ENCODE measurements around the gene EYA2.

Gene EYA2

GRCh38 chr20:46981184-46981583, 86.5 kb downstream of the EYA2 start:
- H3K9ac ChIP-seq (ENCODE audit: low read length) = no peak overlapping the region
- H3K4me3 ChIP-seq (ENCODE audit: low read length) = no peak overlapping the region
- no peak overlapping the region for H3K27ac ChIP-seq (ENCODE audit: low read depth, low read length)
- no peaks in the 10 kb centered on the region for H3K4me1 ChIP-seq (ENCODE audit: control insufficient read depth, insufficient read depth, low read length)
- no peaks in the 10 kb centered on the region for H3K36me3 ChIP-seq (ENCODE audit: control insufficient read depth, insufficient read depth, low read length)
- no peaks in the 10 kb centered on the region for H3K27me3 ChIP-seq (ENCODE audit: control insufficient read depth, insufficient read depth, low read length)

- Histone ChIP-seq H3K9ac (ENCODE audit: low read length) (no peak overlapping the region), H3K27ac (ENCODE audit: low read depth, low read length) (no peak overlapping the region), H3K27me3 (ENCODE audit: control insufficient read depth, insufficient read depth, low read length) (no peaks in the 10 kb centered on the region), H3K4me1 (ENCODE audit: control insufficient read depth, insufficient read depth, low read length) (no peaks in the 10 kb centered on the region), H3K36me3 (ENCODE audit: control insufficient read depth, insufficient read depth, low read length) (no peaks in the 10 kb centered on the region), H3K4me3 (ENCODE audit: low read length) (no peak overlapping the region)
Observed at GRCh38 chr20:46983466-46983865, 88.8 kb downstream of the EYA2 start.

- no peaks in the 10 kb centered on the region for H3K27me3 ChIP-seq (ENCODE audit: control insufficient read depth, insufficient read depth, low read length)
- H3K36me3 ChIP-seq (ENCODE audit: control insufficient read depth, insufficient read depth, low read length) = no peaks in the 10 kb centered on the region
- H3K4me3 ChIP-seq (ENCODE audit: low read length) = no peak overlapping the region
- no peak overlapping the region for H3K27ac ChIP-seq (ENCODE audit: low read depth, low read length)
- H3K4me1 ChIP-seq (ENCODE audit: control insufficient read depth, insufficient read depth, low read length) = no peaks in the 10 kb centered on the region
- H3K9ac ChIP-seq (ENCODE audit: low read length) = no peak overlapping the region
Observed at GRCh38 chr20:46984405-46984804, 89.8 kb downstream of the EYA2 start.

- H3K4me1 ChIP-seq (ENCODE audit: control insufficient read depth, insufficient read depth, low read length) = peaks cover under 1% of the 10 kb centered on the region
Observed at GRCh38 chr20:46985250-46985649, 90.6 kb downstream of the EYA2 start.

GRCh38 chr20:46985671-46986070, 91.0 kb downstream of the EYA2 start:
- Histone ChIP-seq H3K9ac (ENCODE audit: low read length) (no peak overlapping the region), H3K4me1 (ENCODE audit: control insufficient read depth, insufficient read depth, low read length) (peaks cover 4% of the 10 kb centered on the region), H3K27ac (ENCODE audit: low read depth, low read length) (no peak overlapping the region), H3K36me3 (ENCODE audit: control insufficient read depth, insufficient read depth, low read length) (no peaks in the 10 kb centered on the region), H3K27me3 (ENCODE audit: control insufficient read depth, insufficient read depth, low read length) (no peaks in the 10 kb centered on the region), H3K4me3 (ENCODE audit: low read length) (no peak overlapping the region)

More at GRCh38 chr20:46985250-46985649, 90.6 kb downstream of the EYA2 start:
- Histone ChIP-seq H3K27me3 (ENCODE audit: control insufficient read depth, insufficient read depth, low read length) (no peaks in the 10 kb centered on the region), H3K27ac (ENCODE audit: low read depth, low read length) (no peak overlapping the region), H3K4me3 (ENCODE audit: low read length) (no peak overlapping the region), H3K9ac (ENCODE audit: low read length) (no peak overlapping the region), H3K36me3 (ENCODE audit: control insufficient read depth, insufficient read depth, low read length) (no peaks in the 10 kb centered on the region)

GRCh38 chr20:46987001-46987400, 92.4 kb downstream of the EYA2 start:
- H3K4me3 ChIP-seq (ENCODE audit: low read length) = no peak overlapping the region
- H3K27ac ChIP-seq (ENCODE audit: low read depth, low read length) = no peak overlapping the region
- peaks cover 7% of the 10 kb centered on the region for H3K4me1 ChIP-seq (ENCODE audit: control insufficient read depth, insufficient read depth, low read length)
- no peak overlapping the region for H3K9ac ChIP-seq (ENCODE audit: low read length)
- no peaks in the 10 kb centered on the region for H3K27me3 ChIP-seq (ENCODE audit: control insufficient read depth, insufficient read depth, low read length)
- H3K36me3 ChIP-seq (ENCODE audit: control insufficient read depth, insufficient read depth, low read length) = no peaks in the 10 kb centered on the region

GRCh38 chr20:46990017-46990595, 95.5 kb downstream of the EYA2 start:
- H3K9ac ChIP-seq (ENCODE audit: low read length) = no peak overlapping the region
- H3K27me3 ChIP-seq (ENCODE audit: control insufficient read depth, insufficient read depth, low read length) = no peaks in the 10 kb centered on the region
- H3K36me3 ChIP-seq (ENCODE audit: control insufficient read depth, insufficient read depth, low read length) = no peaks in the 10 kb centered on the region
- H3K4me1 ChIP-seq (ENCODE audit: control insufficient read depth, insufficient read depth, low read length) = peaks cover 7% of the 10 kb centered on the region
- no peak overlapping the region for H3K4me3 ChIP-seq (ENCODE audit: low read length)
- H3K27ac ChIP-seq (ENCODE audit: low read depth, low read length) = no peak overlapping the region

GRCh38 chr20:46990596-46991104, 96.0 kb downstream of the EYA2 start:
- H3K4me1 ChIP-seq (ENCODE audit: control insufficient read depth, insufficient read depth, low read length) = peaks cover 7% of the 10 kb centered on the region
- no peak overlapping the region for H3K9ac ChIP-seq (ENCODE audit: low read length)
- H3K27me3 ChIP-seq (ENCODE audit: control insufficient read depth, insufficient read depth, low read length) = no peaks in the 10 kb centered on the region
- no peaks in the 10 kb centered on the region for H3K36me3 ChIP-seq (ENCODE audit: control insufficient read depth, insufficient read depth, low read length)
- H3K4me3 ChIP-seq (ENCODE audit: low read length) = no peak overlapping the region
- no peak overlapping the region for H3K27ac ChIP-seq (ENCODE audit: low read depth, low read length)

GRCh38 chr20:46991168-46991567, 96.5 kb downstream of the EYA2 start:
- Histone ChIP-seq H3K27me3 (ENCODE audit: control insufficient read depth, insufficient read depth, low read length) (no peaks in the 10 kb centered on the region), H3K9ac (ENCODE audit: low read length) (no peak overlapping the region), H3K4me1 (ENCODE audit: control insufficient read depth, insufficient read depth, low read length) (peaks cover 7% of the 10 kb centered on the region), H3K4me3 (ENCODE audit: low read length) (no peak overlapping the region), H3K27ac (ENCODE audit: low read depth, low read length) (no peak overlapping the region), H3K36me3 (ENCODE audit: control insufficient read depth, insufficient read depth, low read length) (no peaks in the 10 kb centered on the region)

- Histone ChIP-seq H3K27ac (ENCODE audit: low read depth, low read length) (no peak overlapping the region), H3K27me3 (ENCODE audit: control insufficient read depth, insufficient read depth, low read length) (no peaks in the 10 kb centered on the region), H3K4me1 (ENCODE audit: control insufficient read depth, insufficient read depth, low read length) (peaks cover 7% of the 10 kb centered on the region)
Observed at GRCh38 chr20:46991880-46992639, 97.4 kb downstream of the EYA2 start.

GRCh38 chr20:46992640-46993035, 98.0 kb downstream of the EYA2 start:
- no peak overlapping the region for H3K9ac ChIP-seq (ENCODE audit: low read length)
- H3K27ac ChIP-seq (ENCODE audit: low read depth, low read length) = no peak overlapping the region
- H3K36me3 ChIP-seq (ENCODE audit: control insufficient read depth, insufficient read depth, low read length) = no peaks in the 10 kb centered on the region
- no peak overlapping the region for H3K4me3 ChIP-seq (ENCODE audit: low read length)
- no peaks in the 10 kb centered on the region for H3K27me3 ChIP-seq (ENCODE audit: control insufficient read depth, insufficient read depth, low read length)
- H3K4me1 ChIP-seq (ENCODE audit: control insufficient read depth, insufficient read depth, low read length) = peaks cover 7% of the 10 kb centered on the region

More at GRCh38 chr20:46991880-46992639, 97.4 kb downstream of the EYA2 start:
- Histone ChIP-seq H3K36me3 (ENCODE audit: control insufficient read depth, insufficient read depth, low read length) (no peaks in the 10 kb centered on the region), H3K4me3 (ENCODE audit: low read length) (no peak overlapping the region), H3K9ac (ENCODE audit: low read length) (no peak overlapping the region)

GRCh38 chr20:46993465-46994095, 98.9 kb downstream of the EYA2 start:
- H3K27me3 ChIP-seq (ENCODE audit: control insufficient read depth, insufficient read depth, low read length) = no peaks in the 10 kb centered on the region
- no peaks in the 10 kb centered on the region for H3K36me3 ChIP-seq (ENCODE audit: control insufficient read depth, insufficient read depth, low read length)
- no peak overlapping the region for H3K4me3 ChIP-seq (ENCODE audit: low read length)
- peaks cover 7% of the 10 kb centered on the region for H3K4me1 ChIP-seq (ENCODE audit: control insufficient read depth, insufficient read depth, low read length)
- H3K27ac ChIP-seq (ENCODE audit: low read depth, low read length) = no peak overlapping the region
- H3K9ac ChIP-seq (ENCODE audit: low read length) = no peak overlapping the region

Measured in rectal smooth muscle tissue (tissue), 1 donor.